ENCODE results near the gene FKBP14. TPM values are rescaled to one million over a fixed set of nuclear protein-coding genes. Genes with fewer than 3 reads are reported as not detected.

FKBP14 gene
- total RNA-seq, 1 donor from 2014 or later: 25.6 TPM

GRCh38 chr7:29977886-29978651 lies 48.4 kb downstream of the FKBP14 start:
- Mint-ChIP-seq H3K27ac (no peak overlapping the region), H3K36me3 (ENCODE audit: insufficient read depth) (no peaks in the 10 kb centered on the region), H3K4me3 (ENCODE audit: low read depth) (no peak overlapping the region), H3K27me3 (no peaks in the 10 kb centered on the region), H3K4me1 (ENCODE audit: low read depth) (peaks cover 8% of the 10 kb centered on the region), H3K9me3 (ENCODE audit: low read depth) (no peaks in the 10 kb centered on the region)
- no peak for DNase-seq (ENCODE audit: low spot score, unreplicated experiment)
- TF ChIP-seq CTCF (IDR thresholded peaks at IDR 0.05; ENCODE audit: unreplicated experiment): peak; percentile 38

- no peak for DNase-seq (ENCODE audit: low spot score, unreplicated experiment)
- Mint-ChIP-seq H3K27ac (no peak overlapping the region), H3K36me3 (ENCODE audit: insufficient read depth) (no peaks in the 10 kb centered on the region), H3K4me3 (ENCODE audit: low read depth) (no peak overlapping the region), H3K9me3 (ENCODE audit: low read depth) (no peaks in the 10 kb centered on the region), H3K27me3 (no peaks in the 10 kb centered on the region), H3K4me1 (ENCODE audit: low read depth) (peaks cover 10% of the 10 kb centered on the region)
- TF ChIP-seq CTCF (IDR thresholded peaks at IDR 0.05; ENCODE audit: unreplicated experiment): no peak
Measured at GRCh38 chr7:29976673-29977415, 49.7 kb downstream of the FKBP14 start.

GRCh38 chr7:29976266-29976665 lies 50.2 kb downstream of the FKBP14 start:
- Mint-ChIP-seq H3K27ac (no peak overlapping the region), H3K36me3 (ENCODE audit: insufficient read depth) (no peaks in the 10 kb centered on the region), H3K27me3 (no peaks in the 10 kb centered on the region), H3K9me3 (ENCODE audit: low read depth) (no peaks in the 10 kb centered on the region), H3K4me3 (ENCODE audit: low read depth) (no peak overlapping the region), H3K4me1 (ENCODE audit: low read depth) (peaks cover 11% of the 10 kb centered on the region)
- TF ChIP-seq CTCF (IDR thresholded peaks at IDR 0.05; ENCODE audit: unreplicated experiment): no peak
- DNase-seq (ENCODE audit: low spot score, unreplicated experiment): no peak

GRCh38 chr7:29975561-29975960 lies 50.9 kb downstream of the FKBP14 start:
- Mint-ChIP-seq H3K27me3 (no peaks in the 10 kb centered on the region), H3K9me3 (ENCODE audit: low read depth) (no peaks in the 10 kb centered on the region), H3K27ac (no peak overlapping the region)

More at GRCh38 chr7:29975561-29975960, 50.9 kb downstream of the FKBP14 start:
- Mint-ChIP-seq H3K36me3 (ENCODE audit: insufficient read depth) (no peaks in the 10 kb centered on the region), H3K4me1 (ENCODE audit: low read depth) (peaks cover 9% of the 10 kb centered on the region), H3K4me3 (ENCODE audit: low read depth) (no peak overlapping the region)
- no peak for DNase-seq (ENCODE audit: low spot score, unreplicated experiment)
- TF ChIP-seq CTCF (IDR thresholded peaks at IDR 0.05; ENCODE audit: unreplicated experiment): no peak

Data from progenitor cell of endocrine pancreas (in vitro differentiated cells).